Cardiac muscle cell (in vitro differentiated cells and primary cell): ENCODE measurements around the gene TM4SF1. TPM values are rescaled to one million over a fixed set of nuclear protein-coding genes. Genes with fewer than 3 reads are reported as not detected.

Source experiments
- DNase-seq, 2 donors: peaks; one replicate each; pipeline versions ENCODE4 v3.0.0 to v3.0.0-alpha.2; 2010 to 2017; ENCODE audit warnings: low read depth in 1 of 2, low spot score in 1 of 2
- H3K27ac ChIP-seq: fragments of 200-600 bp; sonication (generic); 2 replicates; pipeline ENCODE4 v1.5.1; 2016
- H3K27me3 ChIP-seq: fragments of 200-600 bp; sonication (generic); 2 replicates; pipeline ENCODE4 v1.6.0; 2016; ENCODE audit warnings: control low read depth
- H3K36me3 ChIP-seq: fragments of 200-600 bp; sonication (generic); 2 replicates; pipeline ENCODE4 v1.5.1; 2016; ENCODE audit warnings: control low read depth
- H3K4me1 ChIP-seq: fragments of 200-600 bp; sonication (generic); 2 replicates; pipeline ENCODE4 v1.8.1; 2017; ENCODE audit warnings: low read depth, mild to moderate bottlenecking, mixed run types
- H3K4me3 ChIP-seq: fragments of 200-600 bp; sonication (generic); 2 replicates; pipeline ENCODE4 v1.5.1; 2016; ENCODE audit warnings: mild to moderate bottlenecking
- H3K9me3 ChIP-seq: fragments of 200-600 bp; sonication (generic); 2 replicates; pipeline ENCODE4 v1.5.1; 2017; ENCODE audit warnings: low read depth, mild to moderate bottlenecking, control low read depth
- CTCF ChIP-seq: IDR thresholded peaks from 2 replicates; pipeline ENCODE4 v1.5.1; 2012; ENCODE audit warnings: low read depth, mild to moderate bottlenecking, low read length
- polyA plus RNA-seq: library from polyadenylated mRNA; unstranded; fragments of >200 nt; fragmentation: Nextera tagmentation; extraction: Ambion mirVana; gene quantifications from 2 replicates; pipeline ENCODE4 v1.2.1, GENCODE V29; 2016
- total RNA-seq: library from RNA; depleted of rRNA; stranded (reverse); fragments of >200 nt; gene quantifications from 2 replicates; pipeline ENCODE4 v1.2.3, GENCODE V29; 2016

The TM4SF1 gene
- total and polyA plus RNA-seq, 2 experiments from 2014 or later = 0.80 to 1.7 TPM

DNA sequence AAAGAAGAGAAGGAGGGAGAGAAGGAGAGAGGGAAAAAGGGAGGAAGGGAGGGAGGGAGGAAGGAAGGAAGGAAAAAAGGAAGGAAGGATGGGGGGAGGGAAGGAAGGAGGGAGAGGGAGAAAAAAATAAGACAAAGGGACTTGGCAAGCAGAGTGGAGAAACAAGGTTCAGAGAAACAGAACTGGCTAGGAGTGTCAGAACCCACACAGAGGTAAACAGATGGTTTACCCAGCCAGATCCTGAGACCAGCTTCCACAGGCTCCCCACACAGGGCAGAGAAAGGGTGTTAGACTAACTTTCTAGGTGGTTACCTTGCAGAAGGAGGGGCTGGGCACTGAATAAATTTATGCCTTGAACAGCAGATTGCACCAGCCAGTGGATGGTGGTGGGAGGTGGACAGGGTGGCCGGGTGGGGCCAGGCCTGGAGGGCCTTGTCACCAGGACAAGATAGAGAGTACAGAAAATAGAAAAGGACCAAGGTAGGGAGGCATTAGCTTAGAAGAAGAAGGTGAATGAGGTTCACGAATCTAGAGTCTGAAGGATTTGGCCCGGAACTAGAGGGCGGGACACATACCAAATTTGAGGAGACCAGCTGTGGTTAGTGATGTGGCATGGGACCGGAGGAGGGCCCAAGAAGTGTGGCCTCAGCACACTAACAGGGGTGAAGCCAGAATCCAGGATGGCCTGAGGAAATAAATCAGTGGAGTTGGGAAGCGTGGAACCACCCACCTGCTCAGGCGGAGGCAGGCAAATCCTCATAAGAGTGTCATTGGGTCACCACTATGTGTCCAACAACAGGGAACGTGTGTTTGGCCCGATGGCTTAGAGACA is 1.2 kb upstream of the TM4SF1 start:
- no peak for TF ChIP-seq CTCF
- H3K36me3 ChIP-seq = no peaks in the 10 kb centered on the region

GRCh38 chr3:149376718-149377407 is 586 bp downstream of the TM4SF1 start:
- no peaks in the 10 kb centered on the region for H3K4me1 ChIP-seq
- no peak overlapping the region for H3K4me3 ChIP-seq
- no peaks in the 10 kb centered on the region for H3K36me3 ChIP-seq
- no peaks in the 10 kb centered on the region for H3K9me3 ChIP-seq
- H3K27me3 ChIP-seq = no peaks in the 10 kb centered on the region
- TF ChIP-seq CTCF = no peak
- H3K27ac ChIP-seq = no peak overlapping the region
- DNase-seq = peak in 1 of 2 donors; percentile 50

More for the DNA sequence above, 1.2 kb upstream of the TM4SF1 start:
- no peaks in the 10 kb centered on the region for H3K27me3 ChIP-seq
- H3K9me3 ChIP-seq = no peaks in the 10 kb centered on the region
- H3K27ac ChIP-seq = no peak overlapping the region
- DNase-seq = peak in 1 of 2 donors; percentile 18
- no peaks in the 10 kb centered on the region for H3K4me1 ChIP-seq
- H3K4me3 ChIP-seq = no peak overlapping the region

DNA sequence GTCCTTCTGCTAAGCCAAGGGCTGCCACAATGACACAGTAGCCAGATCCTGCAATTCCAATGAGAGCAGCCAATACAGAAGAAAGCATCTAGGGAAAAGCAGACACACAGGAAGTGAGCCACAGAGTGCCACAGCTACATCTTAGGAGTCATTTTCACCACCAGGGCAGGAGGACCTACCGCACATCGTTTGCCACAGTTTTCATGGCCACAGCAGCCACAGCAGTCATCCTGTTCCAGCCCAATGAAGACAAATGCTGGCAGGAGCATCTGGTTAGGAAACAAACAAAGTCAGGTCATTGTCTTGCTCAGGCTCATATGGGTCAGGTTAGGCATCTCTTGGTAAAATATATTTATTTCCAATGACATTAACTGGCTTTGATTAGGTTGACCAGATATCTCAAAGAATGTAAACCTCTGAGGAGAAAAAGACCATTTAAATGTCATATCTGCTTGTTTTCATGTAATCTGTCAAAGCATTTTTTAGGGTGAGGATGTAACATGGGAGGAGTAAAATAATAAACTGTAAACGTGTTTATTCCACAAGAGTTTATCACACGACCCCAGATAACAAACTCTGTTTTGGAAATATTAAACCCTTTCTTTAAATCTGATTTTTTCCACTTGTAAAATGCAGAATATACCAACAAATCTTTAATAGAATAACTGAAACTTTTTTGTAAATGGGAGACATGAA is 1.8 kb downstream of the TM4SF1 start:
- no peak overlapping the region for H3K27ac ChIP-seq

GRCh38 chr3:149374793-149375500 is 2.5 kb downstream of the TM4SF1 start:
- Histone ChIP-seq H3K9me3 (no peaks in the 10 kb centered on the region), H3K4me1 (no peaks in the 10 kb centered on the region), H3K27me3 (no peaks in the 10 kb centered on the region), H3K36me3 (no peaks in the 10 kb centered on the region), H3K4me3 (no peak overlapping the region), H3K27ac (no peak overlapping the region)
- TF ChIP-seq CTCF = no peak
- peak in 1 of 2 donors; percentile 17 for DNase-seq

More for the DNA sequence above, 1.8 kb downstream of the TM4SF1 start:
- TF ChIP-seq CTCF = no peak
- no peaks in the 10 kb centered on the region for H3K4me1 ChIP-seq
- no peak for DNase-seq
- no peaks in the 10 kb centered on the region for H3K9me3 ChIP-seq
- no peak overlapping the region for H3K4me3 ChIP-seq
- H3K27me3 ChIP-seq = no peaks in the 10 kb centered on the region
- no peaks in the 10 kb centered on the region for H3K36me3 ChIP-seq

DNA sequence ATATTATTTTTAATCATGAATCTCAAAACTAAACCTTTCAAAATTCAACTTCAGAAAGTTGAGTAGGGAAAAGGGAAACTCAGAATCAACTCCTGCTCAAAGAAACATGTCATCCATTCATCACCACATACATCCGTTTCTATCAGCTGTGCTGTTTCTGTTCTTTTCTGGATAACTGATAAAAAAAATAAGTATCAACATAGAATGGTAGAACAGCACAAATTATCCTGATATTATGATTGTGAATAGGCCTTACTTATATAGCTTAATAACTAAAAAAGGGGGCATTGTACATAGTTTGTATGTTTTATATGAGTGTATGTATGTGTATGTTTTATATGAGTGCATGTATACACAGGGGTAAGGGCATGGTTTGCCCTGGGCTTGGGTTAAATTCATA is 3.1 kb downstream of the TM4SF1 start:
- Histone ChIP-seq H3K27ac (no peak overlapping the region), H3K9me3 (no peaks in the 10 kb centered on the region), H3K36me3 (no peaks in the 10 kb centered on the region), H3K4me3 (no peak overlapping the region), H3K27me3 (no peaks in the 10 kb centered on the region), H3K4me1 (no peaks in the 10 kb centered on the region)
- DNase-seq = peak in 1 of 2 donors; percentile 6
- no peak for TF ChIP-seq CTCF
